K562 (cell line): Measurements from ENCODE around the gene PPP1R14D. TPM values are rescaled to one million over a fixed set of nuclear protein-coding genes. Genes with fewer than 3 reads are reported as not detected.

Experiments
- ATAC-seq: fragments of 200-7000 bp; cut with Tn5 transposase; 3 replicates; pipeline ENCODE4 v1.9.1; 2020; ENCODE audit warnings: moderate library complexity
- BruUV-seq: library from RNA; stranded (reverse); fragments of 400-500 nt; replicated peaks from 2 replicates; lab custom pipeline; 2021; lab: Mats Ljungman, UMichigan
- CTCF ChIA-PET: fragments of 300-600 bp; formaldehyde crosslinking; extraction: SDS; loops from one replicate; lab custom pipeline; 2021; ENCODE audit warnings: low intra/inter-chr PET ratio; lab: Yijun Ruan, JAX
- POLR2A ChIA-PET: fragments of 300-600, 350-650 bp; sonication (Branson Sonifier 250); formaldehyde crosslinking; extraction: SDS; loops from one replicate; lab custom pipeline; 2021; ENCODE audit warnings: antibody characterized with exemption, inconsistent platforms; lab: Yijun Ruan, JAX
- DNase-seq, 4 experiments: peaks; one replicate each; pipeline versions ENCODE4 v3.0.0 to v3.0.0-alpha.2; 2011 to 2018; ENCODE audit warnings: low spot score in 3 of 4, mixed read lengths in 3 of 4; ENCODE audit errors: extremely low read depth in 1 of 4
- FAIRE-seq: peaks from 2 replicates; lab custom pipeline; 2011; peaks lifted over from hg19 to GRCh38; lab: Jason Lieb, UNC
- H2AFZ ChIP-seq: 2 replicates; pipeline ENCODE4 v1.6.0; 2011; ENCODE audit warnings: low read depth, low read length, control low read depth, inconsistent platforms
- H3K27ac ChIP-seq: fragments of 200-600 bp; 3 replicates; pipeline ENCODE4 v1.8.0; 2011; ENCODE audit warnings: low read depth, mild to moderate bottlenecking, control low read depth, inconsistent platforms, low read length, moderate library complexity, mixed read lengths; ENCODE audit errors: extremely low read depth
- H3K27me3 ChIP-seq, 2 experiments: fragments of 300-600 bp in 1 of 2; 2 replicates in 1 of 2; 3 replicates in 1 of 2; pipeline versions ENCODE4 v1.6.0 to v1.8.0; 2011; ENCODE audit warnings: inconsistent platforms in 2 of 2, low read length in 2 of 2, mild to moderate bottlenecking in 1 of 2, mixed read lengths in 1 of 2, moderate library complexity in 1 of 2; ENCODE audit not compliant: control insufficient read depth in 2 of 2, insufficient read depth in 2 of 2
- H3K36me3 ChIP-seq: fragments of 300-600 bp; 3 replicates; pipeline ENCODE4 v1.8.0; 2011; ENCODE audit warnings: mild to moderate bottlenecking, low read length, inconsistent platforms; ENCODE audit not compliant: control insufficient read depth, insufficient read depth
- H3K4me1 ChIP-seq, 2 experiments: fragments of 200-600 bp in 1 of 2; replicated peaks in 1 of 2; 2 replicates in 1 of 2; 3 replicates in 1 of 2; pipeline versions ENCODE4 v1.5.1 to v1.8.0; 2011; ENCODE audit warnings: inconsistent platforms in 2 of 2, low read length in 2 of 2, mild to moderate bottlenecking in 1 of 2, mixed read lengths in 1 of 2, moderate library complexity in 1 of 2; ENCODE audit not compliant: control insufficient read depth in 2 of 2, insufficient read depth in 2 of 2
- H3K4me2 ChIP-seq: 2 replicates; pipeline ENCODE4 v1.6.1; 2011; ENCODE audit warnings: low read length, control low read depth, inconsistent platforms, mixed read lengths; ENCODE audit not compliant: insufficient read depth
- H3K4me3 ChIP-seq: fragments of 200-600 bp; sonication (generic), shearing (Covaris generic); 2 replicates; pipeline ENCODE4 v1.5.1; 2016; ENCODE audit warnings: control low read depth, inconsistent platforms
- H3K79me2 ChIP-seq: fragments of 200-600 bp; 3 replicates; pipeline ENCODE4 v1.8.0; 2011; ENCODE audit warnings: low read length, inconsistent platforms; ENCODE audit not compliant: control insufficient read depth, insufficient read depth
- H3K9ac ChIP-seq, 2 experiments: 2 replicates each; pipeline versions ENCODE4 v1.6.0 to v1.6.1; 2011; ENCODE audit warnings: low read depth in 2 of 2, low read length in 2 of 2, control low read depth in 1 of 2, inconsistent platforms in 1 of 2, mild to moderate bottlenecking in 1 of 2, mixed read lengths in 1 of 2; ENCODE audit not compliant: insufficient read depth in 1 of 2
- H3K9me1 ChIP-seq: one replicate; pipeline ENCODE4 v1.6.0; 2011; ENCODE audit warnings: inconsistent platforms, mild to moderate bottlenecking, low read length, moderate library complexity; ENCODE audit not compliant: control insufficient read depth, insufficient read depth
- H3K9me3 ChIP-seq: replicated peaks from 2 replicates; pipeline ENCODE4 v1.5.1; 2011; ENCODE audit warnings: low read depth, low read length, inconsistent platforms; ENCODE audit not compliant: control insufficient read depth, insufficient read depth
- H4K20me1 ChIP-seq: replicated peaks from 2 replicates; pipeline ENCODE4 v1.6.1; 2011; ENCODE audit warnings: low read length, inconsistent platforms, mixed read lengths; ENCODE audit not compliant: control insufficient read depth, insufficient read depth
- GTF3C2 ChIP-seq: IDR thresholded peaks from 3 replicates; pipeline ENCODE4 v1.6.1; 2011; ENCODE audit warnings: borderline replicate concordance, mild to moderate bottlenecking, moderate library complexity; ENCODE audit not compliant: insufficient read length; ENCODE audit errors: extremely low read depth
- HMG20A ChIP-seq: fragments of 450-650 bp; formaldehyde crosslinking; conservative IDR thresholded peaks from 2 replicates; pipeline ENCODE4 v1.4.0; 2020; ENCODE audit warnings: mild to moderate bottlenecking, mixed read lengths
- NFXL1 ChIP-seq: fragments of 450-650 bp; formaldehyde crosslinking; IDR thresholded peaks from 2 replicates; pipeline ENCODE4 v1.4.0; 2021; ENCODE audit warnings: mild to moderate bottlenecking
- PKNOX1 ChIP-seq: fragments of 450-650 bp; IDR thresholded peaks from 2 replicates; pipeline ENCODE4 v1.6.1; 2016
- POLR2AphosphoS2 ChIP-seq: IDR thresholded peaks from 2 replicates; pipeline ENCODE4 v1.6.1; 2012; ENCODE audit warnings: low read length, improper control_type of control experiment
- ZNF696 ChIP-seq: fragments of 250-450 bp; sonication (Bioruptor Pico); conservative IDR thresholded peaks from 2 replicates; pipeline ENCODE4 v1.4.0; 2020; ENCODE audit warnings: mild to moderate bottlenecking, moderate library complexity
- ZNF76 ChIP-seq: fragments of 250-450 bp; sonication (Bioruptor Pico); IDR thresholded peaks from 2 replicates; pipeline ENCODE4 v1.4.0; 2020; ENCODE audit warnings: mild to moderate bottlenecking, moderate library complexity, borderline replicate concordance
- WGBS: fragments of 100-300 bp; shearing (Covaris generic); methylation state at CpG from one replicate; pipeline ENCODE4 v1.1.6; 2016; ENCODE audit warnings: low coverage, mixed read lengths; ENCODE audit not compliant: insufficient coverage; ENCODE audit errors: missing lambda C conversion rate; 5-methylcytosine and 5-hydroxymethylcytosine counted together
- in situ Hi-C: fragments of 300-500 bp; cut with MboI; formaldehyde crosslinking; loops from 4 replicates; pipeline ENCODE4 v1.15.0; 2018; ENCODE audit warnings: inconsistent platforms, mixed read lengths
- intact Hi-C: fragments of 100-400 bp; cut with micrococcal nuclease; formaldehyde crosslinking; loops from 2 replicates; pipeline ENCODE4 v1.14.2; 2022
- polyA plus RNA-seq, 8 experiments: library from polyadenylated mRNA; depleted of rRNA in 4 of 8; stranded (reverse) in 5 of 8; unstranded in 3 of 8; fragments of >200 nt; fragmentation: Nextera tagmentation in 2 of 8; fragmentation: Illumina TruSeq in 1 of 8; extraction: Ambion mirVana in 2 of 8; extraction: Trizol in 1 of 8; gene quantifications; 2 replicates each; pipeline versions ENCODE4 v1.2.1 to v1.2.3, GENCODE V29; 2011 to 2014; ENCODE audit warnings: inconsistent platforms in 1 of 8, missing spikeins in 1 of 8
- total RNA-seq, 7 experiments: library from RNA; depleted of rRNA in 6 of 7; stranded (reverse); fragments of >200 nt in 6 of 7; fragmentation: Illumina TruSeq in 2 of 7; extraction: Trizol in 2 of 7; gene quantifications; 2 replicates each; pipeline versions ENCODE4 v1.2.1 to v1.2.3, GENCODE V29; 2011 to 2021; ENCODE audit warnings: low replicate concordance in 1 of 7

PPP1R14D gene
- total and polyA plus RNA-seq, 9 of the 15 experiments (the other 6 are each of a cell fraction or from before 2014, with no cell fraction given) = 0.11 to 0.18 TPM; not detected in 7

- peak overlapping the region; percentile 30; the same call in 1 of the 2 replicates for H3K4me2 ChIP-seq
- H3K36me3 ChIP-seq = peaks cover 64% of the 10 kb centered on the region; the same call in 2 of the 3 replicates
- no peak for DNase-seq
- H3K79me2 ChIP-seq = no peaks in the 10 kb centered on the region
- H2AFZ ChIP-seq = no peak overlapping the region
- FAIRE-seq = no peak
- no peak for TF ChIP-seq NFXL1 (CRISPR knock-in tag)
- no peak for TF ChIP-seq HMG20A (CRISPR knock-in tag)
- TF ChIP-seq POLR2AphosphoS2 = no peak
- no peak for TF ChIP-seq GTF3C2
- no peak for TF ChIP-seq ZNF76
- TF ChIP-seq ZNF696 = no peak
- TF ChIP-seq PKNOX1 = no peak
- no peaks in the 10 kb centered on the region for H3K9me3 ChIP-seq
- ChIA-PET CTCF (no interaction called here), POLR2A (interaction anchor here (0.9 to 1.0 kb wide), 2 partner anchors 13 to 61 kb away, joined by 3 read pairs; no protein-coding TSS in a partner anchor)
- H3K27ac ChIP-seq = 0 out of 3 replicates have a peak overlapping the region, but pooled peaks have one; percentile 21
- H3K27me3 ChIP-seq = no peaks in the 10 kb centered on the region
- no peak overlapping the region for H3K4me3 ChIP-seq
- in situ Hi-C loops (no loop called here), intact Hi-C loops (no loop called here)
- WGBS = 62% methylated on average over 10 of the region's 10 CpGs
- ATAC-seq = no peak
- H4K20me1 ChIP-seq = no peaks in the 10 kb centered on the region
- H3K9ac ChIP-seq = peak overlapping the region in 1 of 2 experiments; percentile 19; a peak in 3 of 4 replicates
- BruUV-seq = no TSS peak
- H3K9me1 ChIP-seq = no peaks in the 10 kb centered on the region
- peaks cover 10 to 12% of the 10 kb centered on the region in 2 experiments; a peak in 4 of 5 replicates for H3K4me1 ChIP-seq
Observed at GRCh38 chr15:40775007-40775406, 53.5 kb downstream of the PPP1R14D start.
